GM10266 (cell line): Measurements from ENCODE around the gene EHMT1.

Experiments used
- DNase-seq: peaks from one replicate; pipeline ENCODE4 v3.0.0; 2012; ENCODE audit errors: extremely low spot score
- TF ChIP-seq, protein P1 (sequence below): IDR thresholded peaks from 2 replicates; pipeline ENCODE4 v1.5.1; 2012; ENCODE audit warnings: mild to moderate bottlenecking, low read depth; ENCODE audit not compliant: control insufficient read depth, insufficient read depth; ENCODE audit errors: missing control alignments

Gene EHMT1

DNA sequence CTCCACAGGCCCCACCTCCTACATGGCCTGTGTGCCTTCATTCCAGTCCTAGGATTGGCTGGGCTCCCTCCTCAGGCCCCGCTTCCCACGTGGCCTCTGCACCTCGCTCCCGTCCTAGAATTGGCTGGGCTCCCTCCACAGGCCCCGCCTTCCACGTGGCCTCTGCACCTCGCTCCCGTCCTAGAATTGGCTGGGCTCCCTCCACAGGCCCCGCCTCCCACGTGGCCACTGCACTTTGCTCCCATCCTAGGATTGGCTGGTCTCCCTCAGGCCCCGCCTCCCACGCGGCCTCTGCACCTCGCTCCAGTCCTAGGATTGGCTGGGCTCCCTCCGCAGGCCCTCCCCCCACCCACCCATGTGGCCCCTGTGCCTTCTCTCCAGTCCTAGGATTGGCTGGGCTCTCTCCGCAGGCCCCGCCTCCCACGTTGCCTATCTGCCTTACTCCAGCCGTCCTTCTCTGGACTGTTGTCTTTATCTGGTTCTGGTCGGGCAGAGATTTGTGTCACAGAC lies 213.4 kb downstream of the EHMT1 start:
- TF ChIP-seq, protein P1, sequence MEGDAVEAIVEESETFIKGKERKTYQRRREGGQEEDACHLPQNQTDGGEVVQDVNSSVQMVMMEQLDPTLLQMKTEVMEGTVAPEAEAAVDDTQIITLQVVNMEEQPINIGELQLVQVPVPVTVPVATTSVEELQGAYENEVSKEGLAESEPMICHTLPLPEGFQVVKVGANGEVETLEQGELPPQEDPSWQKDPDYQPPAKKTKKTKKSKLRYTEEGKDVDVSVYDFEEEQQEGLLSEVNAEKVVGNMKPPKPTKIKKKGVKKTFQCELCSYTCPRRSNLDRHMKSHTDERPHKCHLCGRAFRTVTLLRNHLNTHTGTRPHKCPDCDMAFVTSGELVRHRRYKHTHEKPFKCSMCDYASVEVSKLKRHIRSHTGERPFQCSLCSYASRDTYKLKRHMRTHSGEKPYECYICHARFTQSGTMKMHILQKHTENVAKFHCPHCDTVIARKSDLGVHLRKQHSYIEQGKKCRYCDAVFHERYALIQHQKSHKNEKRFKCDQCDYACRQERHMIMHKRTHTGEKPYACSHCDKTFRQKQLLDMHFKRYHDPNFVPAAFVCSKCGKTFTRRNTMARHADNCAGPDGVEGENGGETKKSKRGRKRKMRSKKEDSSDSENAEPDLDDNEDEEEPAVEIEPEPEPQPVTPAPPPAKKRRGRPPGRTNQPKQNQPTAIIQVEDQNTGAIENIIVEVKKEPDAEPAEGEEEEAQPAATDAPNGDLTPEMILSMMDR = no peak

DNA sequence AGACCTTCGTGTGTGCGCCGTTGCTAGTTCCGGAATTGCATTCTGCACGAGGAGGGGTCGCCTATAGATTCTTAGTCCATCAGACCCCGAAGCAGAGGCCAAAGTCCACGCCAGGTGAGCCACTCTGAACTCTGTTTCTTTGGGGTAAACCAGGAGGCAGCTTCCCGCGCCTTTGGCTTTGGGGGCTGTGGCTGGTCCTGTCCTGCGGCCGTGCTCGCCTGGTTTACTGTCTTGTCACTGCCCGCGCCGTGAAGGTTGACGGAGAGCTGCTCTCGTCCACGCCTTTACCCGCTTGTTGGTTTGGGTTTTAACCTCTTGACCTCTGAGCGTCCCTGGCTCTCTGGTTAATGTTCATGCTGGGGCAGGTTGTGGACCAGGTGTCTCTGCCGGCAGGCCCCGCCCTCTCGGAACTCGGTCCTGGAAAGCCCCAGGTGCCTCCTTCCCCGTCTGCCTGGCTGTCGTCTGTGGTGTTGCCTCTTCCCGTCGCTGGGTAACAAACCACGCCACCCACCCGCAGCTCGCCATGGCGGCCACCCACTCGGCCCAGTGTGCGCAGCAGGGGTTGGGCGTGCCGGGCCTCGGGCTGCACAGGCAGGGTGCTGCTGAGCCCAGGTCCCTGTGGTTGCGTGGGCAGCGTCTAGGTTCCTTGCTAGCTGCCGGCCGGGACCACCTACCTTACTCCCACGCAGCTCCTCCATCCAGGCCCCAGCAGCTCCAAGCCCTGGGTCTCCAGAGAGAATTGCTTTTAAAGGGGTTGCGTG lies 214.2 kb downstream of the EHMT1 start:
- TF ChIP-seq, protein P1 = no peak
- no peak for DNase-seq

More for the DNA sequence above, 213.4 kb downstream of the EHMT1 start:
- no peak for DNase-seq

DNA sequence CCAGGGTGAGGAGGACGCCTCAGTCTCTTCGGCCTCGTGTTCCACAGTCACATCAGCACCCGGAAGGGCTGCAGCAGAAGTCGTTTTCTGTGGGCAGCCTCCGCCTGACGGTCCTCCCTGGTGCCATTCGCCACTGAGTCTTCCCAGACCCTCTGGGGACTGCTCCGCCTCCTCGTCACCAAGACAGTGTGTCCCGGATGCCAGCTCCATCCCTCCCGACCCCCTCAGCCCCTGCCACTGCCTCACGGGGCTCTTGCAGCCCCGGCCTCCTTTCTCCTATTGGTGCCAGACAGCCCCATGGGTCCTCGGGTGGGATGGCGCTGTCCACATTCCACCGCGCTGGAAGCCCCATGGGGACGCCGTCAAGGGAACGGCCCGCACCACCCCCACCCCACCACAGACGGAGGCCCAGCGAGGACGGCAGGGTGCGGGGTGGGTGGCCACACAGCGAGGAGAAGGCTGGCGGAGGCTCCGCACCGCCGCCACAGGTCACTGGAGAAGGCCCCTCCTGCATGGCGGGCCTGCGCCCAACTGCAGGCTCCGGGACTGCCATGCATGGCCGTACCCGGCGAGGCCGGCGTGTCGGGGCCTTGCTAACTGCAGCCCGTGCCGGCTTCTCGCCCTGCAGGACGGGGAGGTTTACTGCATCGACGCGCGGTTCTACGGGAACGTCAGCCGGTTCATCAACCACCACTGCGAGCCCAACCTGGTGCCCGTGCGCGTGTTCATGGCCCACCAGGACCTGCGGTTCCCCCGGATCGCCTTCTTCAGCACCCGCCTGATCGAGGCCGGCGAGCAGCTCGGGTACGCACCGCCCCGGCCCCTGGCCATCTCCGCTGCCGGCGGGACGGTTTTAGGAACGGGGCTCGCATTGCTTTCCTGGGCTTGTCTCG lies 215.2 kb downstream of the EHMT1 start:
- TF ChIP-seq, protein P1 = no peak
- no peak for DNase-seq

DNA sequence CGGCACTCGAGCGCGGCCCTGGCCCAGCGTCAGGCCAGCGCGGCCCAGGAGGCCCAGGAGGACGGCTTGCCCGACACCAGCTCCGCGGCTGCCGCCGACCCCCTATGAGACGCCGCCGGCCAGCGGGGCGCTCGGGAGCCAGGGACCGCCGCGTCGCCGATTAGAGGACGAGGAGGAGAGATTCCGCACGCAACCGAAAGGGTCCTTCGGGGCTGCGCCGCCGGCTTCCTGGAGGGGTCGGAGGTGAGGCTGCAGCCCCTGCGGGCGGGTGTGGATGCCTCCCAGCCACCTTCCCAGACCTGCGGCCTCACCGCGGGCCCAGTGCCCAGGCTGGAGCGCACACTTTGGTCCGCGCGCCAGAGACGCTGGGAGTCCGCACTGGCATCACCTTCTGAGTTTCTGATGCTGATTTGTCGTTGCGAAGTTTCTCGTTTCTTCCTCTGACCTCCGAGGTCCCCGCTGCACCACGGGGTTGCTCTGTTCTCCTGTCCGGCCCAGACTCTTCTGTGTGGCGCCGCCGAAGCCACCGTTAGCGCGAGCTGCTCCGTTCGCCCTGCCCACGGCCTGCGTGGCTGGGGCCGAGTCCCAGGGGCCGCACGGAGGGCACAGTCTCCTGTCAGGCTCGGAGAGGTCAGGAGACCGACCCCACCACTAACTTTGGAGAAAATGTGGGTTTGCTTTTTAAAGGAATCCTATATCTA lies 216.2 kb downstream of the EHMT1 start:
- no peak for DNase-seq
- TF ChIP-seq, protein P1 = no peak

- TF ChIP-seq, protein P1 = no peak
- DNase-seq = peak; percentile 29
These were observed 217.5 kb downstream of the EHMT1 start for GRCh38 chr9:137836151-137836830.

DNA sequence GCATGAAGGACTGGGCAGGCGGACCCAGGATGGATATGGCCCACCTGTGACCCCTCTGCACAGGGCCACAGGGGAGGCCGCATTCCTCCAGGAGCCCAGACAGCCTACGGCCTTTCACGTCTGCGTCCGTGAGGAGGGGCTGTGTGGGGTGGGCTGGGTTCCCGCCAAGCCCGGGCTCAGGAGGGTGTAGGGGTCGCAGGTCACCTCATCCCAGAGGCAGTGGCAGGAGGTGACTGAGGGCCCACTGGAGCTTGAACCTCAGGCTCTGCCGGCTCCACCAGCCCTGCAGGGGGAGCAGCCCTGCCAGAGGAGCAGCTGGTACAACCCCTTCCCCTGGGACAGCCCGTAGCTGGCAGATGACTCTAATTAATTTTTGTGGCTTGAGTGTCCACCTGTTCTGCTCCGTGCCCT lies 218.0 kb downstream of the EHMT1 start:
- TF ChIP-seq, protein P1 = peak; percentile 8
- DNase-seq = peak; percentile 23
